ENCODE measurements around the gene RAB11FIP4.

DNA sequence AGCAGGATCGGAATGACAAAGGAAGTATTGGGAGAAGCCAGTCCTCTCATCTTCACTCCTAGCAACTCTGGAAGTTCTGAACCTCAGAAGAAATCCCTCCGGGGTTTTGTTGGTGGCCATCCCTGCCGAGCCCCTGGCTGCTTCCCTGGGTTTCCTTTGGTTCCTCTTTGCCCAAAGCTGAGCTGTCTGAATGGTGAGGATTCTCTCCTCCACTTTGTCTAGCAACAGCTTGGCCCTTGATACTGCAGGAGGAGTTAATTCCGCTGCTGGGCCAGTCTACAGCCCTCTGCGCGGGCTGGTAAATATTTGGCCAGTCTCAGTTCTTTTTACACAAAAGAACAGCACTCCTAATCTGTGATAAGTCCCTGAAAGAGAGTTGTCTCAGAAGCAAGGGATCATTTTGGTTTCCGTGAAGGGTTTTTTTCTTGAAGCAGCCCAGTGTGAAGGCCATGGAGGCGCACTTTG lies 170.9 kb downstream of the RAB11FIP4 start:
- TF ChIP-seq, protein P1, sequence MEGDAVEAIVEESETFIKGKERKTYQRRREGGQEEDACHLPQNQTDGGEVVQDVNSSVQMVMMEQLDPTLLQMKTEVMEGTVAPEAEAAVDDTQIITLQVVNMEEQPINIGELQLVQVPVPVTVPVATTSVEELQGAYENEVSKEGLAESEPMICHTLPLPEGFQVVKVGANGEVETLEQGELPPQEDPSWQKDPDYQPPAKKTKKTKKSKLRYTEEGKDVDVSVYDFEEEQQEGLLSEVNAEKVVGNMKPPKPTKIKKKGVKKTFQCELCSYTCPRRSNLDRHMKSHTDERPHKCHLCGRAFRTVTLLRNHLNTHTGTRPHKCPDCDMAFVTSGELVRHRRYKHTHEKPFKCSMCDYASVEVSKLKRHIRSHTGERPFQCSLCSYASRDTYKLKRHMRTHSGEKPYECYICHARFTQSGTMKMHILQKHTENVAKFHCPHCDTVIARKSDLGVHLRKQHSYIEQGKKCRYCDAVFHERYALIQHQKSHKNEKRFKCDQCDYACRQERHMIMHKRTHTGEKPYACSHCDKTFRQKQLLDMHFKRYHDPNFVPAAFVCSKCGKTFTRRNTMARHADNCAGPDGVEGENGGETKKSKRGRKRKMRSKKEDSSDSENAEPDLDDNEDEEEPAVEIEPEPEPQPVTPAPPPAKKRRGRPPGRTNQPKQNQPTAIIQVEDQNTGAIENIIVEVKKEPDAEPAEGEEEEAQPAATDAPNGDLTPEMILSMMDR (IDR thresholded peaks at IDR 0.05), result no peak
- TF ChIP-seq FOXJ3 (CRISPR knock-in tag; IDR thresholded peaks at IDR 0.05) (no peak), YY1 (IDR thresholded peaks at IDR 0.05; ENCODE audit: low read depth) (no peak), POLR2AphosphoS5 (IDR thresholded peaks at IDR 0.05; ENCODE audit: low read depth, low read length) (no peak), GABPA (IDR thresholded peaks at IDR 0.05; ENCODE audit: low read depth) (no peak), TEAD4 (IDR thresholded peaks at IDR 0.05; ENCODE audit: borderline replicate concordance, insufficient read depth) (no peak), RFX5 (IDR thresholded peaks at IDR 0.05; ENCODE audit: low read length) (no peak)
